Heart right ventricle (tissue), 16 donors: Measurements from ENCODE around the gene FARP1. TPM values are rescaled to one million over a fixed set of nuclear protein-coding genes. Genes with fewer than 3 reads are reported as not detected.

Experiments used
- ATAC-seq, 8 donors: fragments of 200-7000 bp; cut with Tn5 transposase; one replicate each; pipeline ENCODE4 v1.9.1; 2020; ENCODE audit warnings: mild to moderate bottlenecking in 8 of 8, moderate library complexity in 8 of 8, moderate number of reproducible peaks in 1 of 8
- DNase-seq, 2 donors: peaks; one replicate each; pipeline ENCODE4 v3.0.0-alpha.2; 2020
- H3K27ac ChIP-seq, 10 donors: fragments of 200-600 bp; sonication (generic) in 2 of 10; one replicate each; pipeline versions ENCODE4 v1.5.0 to v1.8.0; 2020 to 2022; ENCODE audit warnings: mild to moderate bottlenecking in 3 of 10
- H3K27me3 ChIP-seq, 7 donors: fragments of 200-600 bp; one replicate each; pipeline ENCODE4 v1.8.0; 2021 to 2022; ENCODE audit warnings: mild to moderate bottlenecking in 2 of 7
- H3K36me3 ChIP-seq, 9 donors: fragments of 200-600 bp; sonication (generic) in 1 of 9; one replicate each; pipeline versions ENCODE4 v1.5.0 to v1.8.0; 2020 to 2022; ENCODE audit warnings: mild to moderate bottlenecking in 2 of 9
- H3K4me1 ChIP-seq, 9 donors: fragments of 200-600 bp; sonication (generic) in 1 of 9; one replicate each; pipeline versions ENCODE4 v1.5.0 to v1.8.0; 2020 to 2022; ENCODE audit warnings: mild to moderate bottlenecking in 4 of 9
- H3K4me3 ChIP-seq, 10 donors: fragments of 200-600 bp; sonication (generic) in 2 of 10; one replicate each; pipeline versions ENCODE4 v1.5.0 to v1.8.0; 2020 to 2022; ENCODE audit warnings: mild to moderate bottlenecking in 7 of 10, moderate library complexity in 2 of 10
- H3K9me3 ChIP-seq, 11 donors: fragments of 200-600 bp in 10 of 11; sonication (generic) in 2 of 11; one replicate each; pipeline versions ENCODE4 v1.5.0 to v1.8.0; 2013 to 2022; ENCODE audit warnings: mild to moderate bottlenecking in 2 of 11, control low read depth in 1 of 11, moderate library complexity in 1 of 11
- CTCF ChIP-seq, 9 donors: fragments of 200-600 bp; sonication (generic) in 2 of 9; IDR thresholded peaks; one replicate each; pipeline versions ENCODE4 v1.5.0 to v1.8.0; 2021 to 2022; ENCODE audit warnings: antibody characterized with exemption in 9 of 9, mild to moderate bottlenecking in 5 of 9, moderate library complexity in 1 of 9
- WGBS, 2 donors: extraction: QIAGEN DNeasy Blood & Tissue Kit; methylation state at CpG; one replicate each; pipeline ENCODE4 v1.1.7; 2013; ENCODE audit warnings: inconsistent platforms in 1 of 2; 5-methylcytosine and 5-hydroxymethylcytosine counted together
- intact Hi-C, 10 donors: fragments of 100-400 bp; cut with DNase I; formaldehyde crosslinking; loops; one replicate each; pipeline versions ENCODE4 v1.11.1 to v1.14.2; 2022
- polyA plus RNA-seq, 2 donors: library from polyadenylated mRNA; stranded (reverse); fragments of 200-250 nt; gene quantifications; one replicate each; pipeline ENCODE4 v1.2.3, GENCODE V29; 2013
- total RNA-seq, 10 donors: library from RNA; stranded (reverse); fragmentation: NEBNext Ultra II Directional in 3 of 10; extraction: Animal tissue kit (Norgen Biotek cat#: 25700) in 3 of 10; gene quantifications; one replicate each; pipeline versions ENCODE4 v1.2.1 to v1.2.4, GENCODE V29; 2021 to 2023
- donor health status: Arrhythmogenic right ventricular cardiomyopathy.
- donor health status: ischemic (EF 13 %, LVEDD 7.1; RV severe dilation, severe dysfunction).
- donor health status: healthy with polysubstance abuse.
- donor health status: DM: no; HTN: yes; CAD: no.
- donor health status: DM: no; HTN: no; CAD: no.
- donor health status: ischemic (EF 25% LVEDD 6.9; RV normal size, moderate dysfunction).
- donor health status: ischemic (EF 25% LVEDD 5.7; RV mildly dilated, moderate dysfunction).
- donor health status: healthy.
- donor health status: DM: yes; HTN: yes; CAD: no.
- donor health status: Ischemic cardiomyopathy.
- donor health status: ischemic (EF 35%, LVEDD 5.7; RV mildly dilated, moderate dysfunction).
- donor health status: nonischemic (EF 11% LVEDD 7.7; RV severe dilation, severe dysfunction).
- donor health status: DM: yes; HTN: yes; CAD: no.
- donor health status: PGD.
- donor health status: ischemic (EF 29% LVEDD 5.4; RV normal size, mild dysfunction).
- donor health status: nonischemic (EF 23%, LVEDD 6.1; RV moderate dilation, normal function).

The FARP1 gene
- total and polyA plus RNA-seq, 12 donors = 6.9 to 72.9 (median 17.1) TPM

- Histone ChIP-seq H3K4me1 (peaks cover 3 to 46% (median 25%) of the 10 kb centered on the region in 9 donors), H3K36me3 (peaks cover 0 to 92% (median 19%) of the 10 kb centered on the region in 9 donors), H3K27ac (no peak overlapping the region), H3K9me3 (no peaks in the 10 kb centered on the region), H3K4me3 (no peak overlapping the region), H3K27me3 (no peaks in the 10 kb centered on the region)
- intact Hi-C loops = no loop called here
- DNase-seq (no peak), ATAC-seq (no peak)
- 41 to 71% methylated on average over 8 of the region's 8 CpGs for WGBS, 2 donors
- no peak for TF ChIP-seq CTCF (IDR thresholded peaks at IDR 0.05)
Observed at GRCh38 chr13:98462946-98463345, 320.1 kb downstream of the FARP1 start.

GRCh38 chr13:98466634-98467236 is 323.8 kb downstream of the FARP1 start:
- peak; percentile 26 to 66 (median 61) for TF ChIP-seq CTCF (IDR thresholded peaks at IDR 0.05)
- Histone ChIP-seq H3K4me3 (no peak overlapping the region), H3K27ac (peak overlapping the region in 6 of 10 donors; percentile 40 to 66 (median 57)), H3K4me1 (peaks cover 4 to 65% (median 42%) of the 10 kb centered on the region in 9 donors), H3K9me3 (no peaks in the 10 kb centered on the region), H3K27me3 (no peaks in the 10 kb centered on the region), H3K36me3 (peaks cover 0 to 90% (median 7%) of the 10 kb centered on the region in 9 donors)
- peak in 2 of 8 donors; percentile 28 to 38 for ATAC-seq
- intact Hi-C loops = loop anchor here in 2 of 10 donors (5.0 kb wide), 1 partner anchor 111 kb away; the partner anchor contains the start of gene STK24 (in 2 of the 2)
- WGBS, 2 donors = 67 to 69% methylated on average over 11 of the region's 11 CpGs
- peak in 1 of 2 donors; percentile 47 for DNase-seq

DNA sequence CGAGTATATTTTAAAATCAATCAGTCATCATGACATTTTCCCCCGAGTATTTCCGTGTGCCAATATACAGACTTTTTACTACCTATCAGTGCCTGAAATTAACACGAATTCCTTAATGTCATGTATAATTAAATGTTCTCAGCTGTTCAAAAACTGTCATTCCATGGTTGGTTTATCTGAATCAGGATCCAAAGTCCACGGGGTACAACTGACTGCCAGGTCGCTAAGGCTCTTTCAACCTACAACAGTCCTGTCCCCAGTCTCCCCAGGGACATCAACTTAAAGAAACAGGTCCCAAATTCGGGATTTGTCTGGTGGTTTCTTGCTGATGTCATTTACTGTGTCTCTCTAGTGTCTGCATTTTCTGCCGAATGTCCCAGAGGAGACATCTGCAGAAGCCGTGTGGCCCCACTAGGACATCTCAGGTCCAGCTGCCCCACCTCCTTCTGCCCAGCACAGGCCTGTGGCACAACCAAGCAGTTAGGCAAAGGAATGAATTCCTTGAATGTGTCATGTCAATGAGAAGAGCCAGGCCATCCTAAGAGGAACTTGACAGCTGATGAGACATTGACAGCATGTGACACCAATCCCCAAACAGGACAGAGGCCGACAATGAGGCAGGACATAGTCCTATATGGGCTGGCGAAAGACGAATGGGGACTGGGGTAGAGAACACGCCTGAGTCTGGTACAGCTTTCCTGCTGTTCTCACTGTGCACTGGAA is 324.5 kb downstream of the FARP1 start:
- 59 to 63% methylated on average over 13 of the region's 13 CpGs for WGBS, 2 donors
- peak; percentile 66 to 86 (median 80) for ATAC-seq
- H3K27me3 ChIP-seq = no peaks in the 10 kb centered on the region
- H3K4me1 ChIP-seq = peaks cover 4 to 69% (median 42%) of the 10 kb centered on the region in 9 donors
- H3K36me3 ChIP-seq = peaks cover 0 to 90% (median 7%) of the 10 kb centered on the region in 9 donors
- H3K27ac ChIP-seq = peak overlapping the region in 6 of 10 donors; percentile 40 to 66 (median 57)
- intact Hi-C loops = loop anchor here in 2 of 10 donors (5.0 kb wide), 1 partner anchor 110 kb away; the partner anchor contains the start of gene STK24 (in 2 of the 2)
- DNase-seq = no peak
- H3K4me3 ChIP-seq = no peak overlapping the region
- no peaks in the 10 kb centered on the region for H3K9me3 ChIP-seq
- no peak for TF ChIP-seq CTCF (IDR thresholded peaks at IDR 0.05)

- TF ChIP-seq CTCF (IDR thresholded peaks at IDR 0.05) = peak in 1 of 9 donors; percentile 13
- 69 to 76% methylated on average over 3 of the region's 3 CpGs for WGBS, 2 donors
- Histone ChIP-seq H3K4me1 (peaks cover 1 to 70% (median 37%) of the 10 kb centered on the region in 9 donors), H3K36me3 (peaks cover 0 to 87% (median 7%) of the 10 kb centered on the region in 9 donors), H3K27me3 (no peaks in the 10 kb centered on the region), H3K27ac (peak overlapping the region in 5 of 10 donors; percentile 23 to 66 (median 56)), H3K4me3 (no peak overlapping the region), H3K9me3 (no peaks in the 10 kb centered on the region)
- ATAC-seq (peak in 2 of 8 donors; percentile 15 to 23), DNase-seq (no peak)
- intact Hi-C loops = loop anchor here in 2 of 10 donors (5.0 kb wide), 1 partner anchor 109 kb away; the partner anchor contains the start of gene STK24 (in 2 of the 2)
Observed at GRCh38 chr13:98468361-98468760, 325.5 kb downstream of the FARP1 start.
